CD4-positive, alpha-beta T cell treated with Interleukin-4 for 4 hours (primary cell): ENCODE data around the gene HPSE2.

ENCODE experiments used
- DNase-seq: peaks from one replicate; pipeline ENCODE4 v3.0.0-alpha.2; 2020

HPSE2 gene

GRCh38 chr10:98666276-98666675 is 569.4 kb downstream of the HPSE2 start:
- no peak for DNase-seq

GRCh38 chr10:98664329-98665042 is 571.2 kb downstream of the HPSE2 start:
- peak; percentile 51 for DNase-seq

- DNase-seq, result no peak
These were observed 575.7 kb downstream of the HPSE2 start for GRCh38 chr10:98659951-98660350.

- no peak for DNase-seq
These were observed 580.2 kb downstream of the HPSE2 start for GRCh38 chr10:98655492-98655891.

- no peak for DNase-seq
These were observed 586.5 kb downstream of the HPSE2 start for GRCh38 chr10:98649170-98649569.

GRCh38 chr10:98646998-98647917 is 588.4 kb downstream of the HPSE2 start:
- no peak for DNase-seq

GRCh38 chr10:98644466-98644865 is 591.2 kb downstream of the HPSE2 start:
- no peak for DNase-seq

- no peak for DNase-seq
These were observed 593.4 kb downstream of the HPSE2 start for GRCh38 chr10:98642281-98642680.

- DNase-seq, result no peak
These were observed 596.7 kb downstream of the HPSE2 start for GRCh38 chr10:98638920-98639319.

- DNase-seq, result no peak
These were observed 598.7 kb downstream of the HPSE2 start for GRCh38 chr10:98636921-98637329.

- no peak for DNase-seq
These were observed 603.0 kb downstream of the HPSE2 start for GRCh38 chr10:98632456-98633150.

GRCh38 chr10:98628206-98628605 is 607.4 kb downstream of the HPSE2 start:
- no peak for DNase-seq

- DNase-seq, result no peak
These were observed 607.9 kb downstream of the HPSE2 start for GRCh38 chr10:98627711-98628110.

GRCh38 chr10:98624963-98625362 is 610.7 kb downstream of the HPSE2 start:
- no peak for DNase-seq

- no peak for DNase-seq
These were observed 612.5 kb downstream of the HPSE2 start for GRCh38 chr10:98623176-98623575.

- DNase-seq, result no peak
These were observed 614.0 kb downstream of the HPSE2 start for GRCh38 chr10:98621630-98622029.

GRCh38 chr10:98620503-98620902 is 615.1 kb downstream of the HPSE2 start:
- no peak for DNase-seq

GRCh38 chr10:98619446-98619845 is 616.2 kb downstream of the HPSE2 start:
- no peak for DNase-seq

- no peak for DNase-seq
These were observed 617.6 kb downstream of the HPSE2 start for GRCh38 chr10:98617906-98618520.

GRCh38 chr10:98613446-98613845 is 622.2 kb downstream of the HPSE2 start:
- DNase-seq, result no peak

GRCh38 chr10:98611436-98611835 is 624.2 kb downstream of the HPSE2 start:
- no peak for DNase-seq

- DNase-seq, result no peak
These were observed 624.8 kb downstream of the HPSE2 start for GRCh38 chr10:98610836-98611235.

- DNase-seq, result no peak
These were observed 625.4 kb downstream of the HPSE2 start for GRCh38 chr10:98610301-98610700.
